Measurements from ENCODE around the gene SERPINE3.

GRCh38 chr13:51397262-51397941 is 57.9 kb downstream of the SERPINE3 start:
- no peak for TF ChIP-seq POLR2AphosphoS5 (IDR thresholded peaks at IDR 0.05; ENCODE audit: low read depth, low read length)
- no peak for TF ChIP-seq POLR2A (IDR thresholded peaks at IDR 0.05; ENCODE audit: low read depth, low read length)
- TF ChIP-seq SPI1 (IDR thresholded peaks at IDR 0.05; ENCODE audit: low read depth, low read length) = no peak
- TF ChIP-seq TAF1 (IDR thresholded peaks at IDR 0.05; ENCODE audit: low read depth, low read length) = no peak
- TF ChIP-seq POU2F2 (IDR thresholded peaks at IDR 0.05; ENCODE audit: low read depth, low read length) = no peak
- TF ChIP-seq PAX5 (IDR thresholded peaks at IDR 0.05; ENCODE audit: insufficient read depth, low read length, severe bottlenecking) = no peak

Data from GM12891 (cell line).